Esophagus muscularis mucosa (tissue), 4 donors: ENCODE results near the gene SCGB1C1. TPM values are rescaled to one million over a fixed set of nuclear protein-coding genes. Genes with fewer than 3 reads are reported as not detected.

Experiments used
- DNase-seq: peaks from one replicate; pipeline ENCODE4 v3.0.0-alpha.2; 2017; ENCODE audit errors: extremely low spot score
- H3K27ac ChIP-seq, 4 donors: fragments of 200-600 bp; sonication (generic); replicated peaks in 1 of 4; 1 replicate in 3 of 4; 2 replicates in 1 of 4; pipeline ENCODE4 v1.5.1; 2016 to 2019; ENCODE audit warnings: mild to moderate bottlenecking in 1 of 4
- H3K27me3 ChIP-seq, 4 donors: fragments of 200-600 bp; sonication (generic); one replicate each; pipeline versions ENCODE4 v1.5.1 to v1.6.0; 2016 to 2019
- H3K36me3 ChIP-seq, 4 donors: fragments of 200-600 bp; sonication (generic); one replicate each; pipeline ENCODE4 v1.5.1; 2016 to 2019
- H3K4me1 ChIP-seq, 4 donors: fragments of 200-600 bp; sonication (generic); one replicate each; pipeline ENCODE4 v1.5.1; 2016 to 2019
- H3K4me3 ChIP-seq, 4 donors: fragments of 200-600 bp; sonication (generic); 1 replicate in 2 of 4; 2 replicates in 2 of 4; pipeline ENCODE4 v1.5.1; 2016 to 2019; ENCODE audit warnings: mild to moderate bottlenecking in 4 of 4, moderate library complexity in 1 of 4
- H3K9me3 ChIP-seq, 4 donors: fragments of 200-600 bp; sonication (generic); 1 replicate in 3 of 4; 2 replicates in 1 of 4; pipeline ENCODE4 v1.5.1; 2016 to 2019
- EP300 ChIP-seq: sonication (generic); formaldehyde crosslinking; IDR thresholded peaks from one replicate; pipeline ENCODE4 v1.6.1; 2017; ENCODE audit warnings: antibody characterized with exemption
- POLR2A ChIP-seq: fragments of 450-650 bp; IDR thresholded peaks from one replicate; pipeline ENCODE4 v1.6.1; 2017; ENCODE audit warnings: antibody characterized with exemption, moderate library complexity, mild to moderate bottlenecking, low read depth
- POLR2AphosphoS5 ChIP-seq, 2 donors: sonication (generic); formaldehyde crosslinking; IDR thresholded peaks; one replicate each; pipeline ENCODE4 v1.6.1; 2017; ENCODE audit warnings: antibody characterized with exemption in 2 of 2
- WGBS: methylation state at CpG from one replicate; pipeline ENCODE4 v1.1.5; 2018; 5-methylcytosine and 5-hydroxymethylcytosine counted together
- intact Hi-C: fragments of 100-400 bp; cut with DNase I; formaldehyde crosslinking; loops from one replicate; pipeline ENCODE4 v1.15.1; 2023
- total RNA-seq, 4 donors: library from RNA; depleted of rRNA; stranded (reverse); fragments of >200 nt; gene quantifications; one replicate each; pipeline versions ENCODE4 v1.1.0 to v1.2.1, GENCODE V29; 2016
- TF ChIP-seq, protein P1 (sequence below), 3 experiments: fragments of 200-600 bp in 2 of 3; fragments of 450-650 bp in 1 of 3; sonication (generic) in 2 of 3; IDR thresholded peaks; one replicate each; pipeline ENCODE4 v1.5.1; 2017 to 2019; ENCODE audit warnings: antibody characterized with exemption in 3 of 3, mild to moderate bottlenecking in 2 of 3, moderate library complexity in 1 of 3

The SCGB1C1 gene
- total RNA-seq, 4 donors from 2014 or later = not detected

DNA sequence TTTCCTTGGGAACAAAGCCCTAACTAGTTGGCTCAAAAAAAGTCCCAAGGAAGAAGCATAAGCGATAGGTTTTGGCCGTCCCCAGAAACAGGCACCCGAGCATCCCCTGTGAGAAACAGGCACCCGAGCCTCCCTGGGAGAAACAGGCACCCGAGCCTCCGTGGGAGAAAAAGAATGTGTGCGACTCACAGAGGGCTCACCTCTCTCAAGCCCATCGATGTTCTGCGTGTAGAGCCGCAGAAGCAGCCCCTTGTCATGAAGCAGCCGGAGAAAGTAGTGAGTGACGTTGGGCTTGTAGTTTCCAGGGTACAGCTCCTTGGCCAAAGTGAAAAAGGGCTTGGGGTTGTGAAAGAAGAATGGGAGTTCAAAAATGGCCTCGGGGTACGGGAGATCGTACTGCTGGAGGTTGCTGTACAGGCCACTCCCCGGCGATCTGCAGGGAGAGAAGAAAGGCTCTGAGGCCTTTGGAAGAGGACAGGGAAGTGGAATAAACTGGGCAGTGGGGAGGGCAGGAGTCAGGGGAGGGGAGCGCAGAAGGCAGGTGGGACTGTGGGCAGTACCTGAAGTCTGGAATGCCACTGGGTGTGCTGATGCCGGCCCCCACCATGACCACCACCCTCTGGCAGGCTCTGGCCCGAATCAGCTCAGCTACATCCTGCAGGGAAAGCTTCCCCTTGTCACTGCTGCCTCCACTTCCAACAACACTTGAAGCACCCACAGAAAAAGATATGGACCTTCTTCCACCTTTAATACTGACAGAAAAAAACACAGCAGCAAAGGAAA, 40.1 kb downstream of the SCGB1C1 start:
- 90% methylated on average over 20 of the region's 20 CpGs for WGBS
- Histone ChIP-seq H3K4me3 (no peak overlapping the region), H3K27ac (no peak overlapping the region), H3K4me1 (peaks cover 15 to 24% (median 19%) of the 10 kb centered on the region in 4 donors), H3K9me3 (no peaks in the 10 kb centered on the region), H3K27me3 (no peaks in the 10 kb centered on the region), H3K36me3 (peaks cover 0 to 43% (median 17%) of the 10 kb centered on the region in 4 donors)
- intact Hi-C loops = no loop called here
- TF ChIP-seq EP300 = no peak
- TF ChIP-seq POLR2AphosphoS5 (IDR thresholded peaks at IDR 0.05) = no peak
- no peak for TF ChIP-seq POLR2A
- TF ChIP-seq, protein P1, sequence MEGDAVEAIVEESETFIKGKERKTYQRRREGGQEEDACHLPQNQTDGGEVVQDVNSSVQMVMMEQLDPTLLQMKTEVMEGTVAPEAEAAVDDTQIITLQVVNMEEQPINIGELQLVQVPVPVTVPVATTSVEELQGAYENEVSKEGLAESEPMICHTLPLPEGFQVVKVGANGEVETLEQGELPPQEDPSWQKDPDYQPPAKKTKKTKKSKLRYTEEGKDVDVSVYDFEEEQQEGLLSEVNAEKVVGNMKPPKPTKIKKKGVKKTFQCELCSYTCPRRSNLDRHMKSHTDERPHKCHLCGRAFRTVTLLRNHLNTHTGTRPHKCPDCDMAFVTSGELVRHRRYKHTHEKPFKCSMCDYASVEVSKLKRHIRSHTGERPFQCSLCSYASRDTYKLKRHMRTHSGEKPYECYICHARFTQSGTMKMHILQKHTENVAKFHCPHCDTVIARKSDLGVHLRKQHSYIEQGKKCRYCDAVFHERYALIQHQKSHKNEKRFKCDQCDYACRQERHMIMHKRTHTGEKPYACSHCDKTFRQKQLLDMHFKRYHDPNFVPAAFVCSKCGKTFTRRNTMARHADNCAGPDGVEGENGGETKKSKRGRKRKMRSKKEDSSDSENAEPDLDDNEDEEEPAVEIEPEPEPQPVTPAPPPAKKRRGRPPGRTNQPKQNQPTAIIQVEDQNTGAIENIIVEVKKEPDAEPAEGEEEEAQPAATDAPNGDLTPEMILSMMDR (IDR thresholded peaks at IDR 0.05) = no peak
- DNase-seq = no peak

DNA sequence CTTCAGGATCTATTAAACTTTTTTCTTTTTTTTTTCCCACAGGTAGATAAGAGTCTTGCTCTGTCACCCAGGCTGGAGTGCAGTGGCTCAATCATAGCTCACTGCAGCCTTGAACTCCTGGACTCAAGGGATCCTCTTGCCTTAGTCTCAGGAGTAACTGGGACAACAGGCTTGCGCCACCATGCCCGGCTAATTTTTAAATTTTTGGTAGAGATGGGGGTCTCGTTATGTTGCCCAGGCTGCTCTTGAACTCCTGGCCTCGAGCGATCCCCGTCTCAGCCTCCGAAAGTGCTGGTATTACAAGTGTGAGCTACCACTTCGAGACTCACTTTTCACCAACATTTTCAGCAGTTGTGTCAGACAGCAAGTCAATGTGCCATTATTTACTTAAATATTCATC, 42.3 kb downstream of the SCGB1C1 start:
- Histone ChIP-seq H3K9me3 (no peaks in the 10 kb centered on the region), H3K27me3 (no peaks in the 10 kb centered on the region), H3K4me3 (peak overlapping the region; percentile 72 to 100 (median 96)), H3K4me1 (peaks cover 21 to 34% (median 29%) of the 10 kb centered on the region in 4 donors), H3K36me3 (peaks cover 0 to 38% (median 11%) of the 10 kb centered on the region in 4 donors), H3K27ac (peak overlapping the region; percentile 85 to 98 (median 96))
- TF ChIP-seq, protein P1 (IDR thresholded peaks at IDR 0.05) = no peak
- TF ChIP-seq POLR2AphosphoS5 (IDR thresholded peaks at IDR 0.05) (no peak), EP300 (no peak), POLR2A (no peak)
- WGBS = 72% methylated on average over 8 of the region's 8 CpGs
- intact Hi-C loops = loop anchor here (2.0 kb wide), 1 partner anchor 28 kb away; the partner anchor contains the start of genes BET1L and RIC8A
- no peak for DNase-seq

DNA sequence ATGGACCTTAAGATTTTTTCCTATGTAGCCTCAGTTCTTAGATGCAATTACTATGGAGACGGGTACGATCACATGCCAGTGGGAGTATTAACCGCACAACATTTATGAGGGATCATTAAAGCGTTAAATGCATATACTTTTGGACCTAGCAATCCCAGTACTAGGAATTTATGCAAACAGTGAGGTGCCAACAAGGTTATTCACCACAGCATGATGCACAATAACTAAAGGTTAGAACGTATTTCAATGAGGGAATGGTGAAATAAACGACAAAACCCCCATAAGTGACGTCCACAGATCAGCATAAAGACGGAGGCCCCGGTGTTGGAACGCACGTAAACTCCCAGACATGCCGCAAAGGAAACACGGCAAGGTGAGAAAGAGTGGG, 42.7 kb downstream of the SCGB1C1 start:
- Histone ChIP-seq H3K27ac (peak overlapping the region; percentile 85 to 98 (median 96)), H3K27me3 (no peaks in the 10 kb centered on the region), H3K9me3 (no peaks in the 10 kb centered on the region), H3K4me3 (peak overlapping the region; percentile 72 to 100 (median 96)), H3K36me3 (peaks cover 0 to 38% (median 10%) of the 10 kb centered on the region in 4 donors), H3K4me1 (peaks cover 21 to 34% (median 29%) of the 10 kb centered on the region in 4 donors)
- TF ChIP-seq POLR2A (no peak), EP300 (no peak), POLR2AphosphoS5 (IDR thresholded peaks at IDR 0.05) (no peak)
- TF ChIP-seq, protein P1 (IDR thresholded peaks at IDR 0.05) = no peak
- 2% methylated on average over 13 of the region's 13 CpGs for WGBS
- intact Hi-C loops = loop anchor here (2.0 kb wide), 1 partner anchor 29 kb away; the partner anchor contains the start of genes BET1L and RIC8A
- DNase-seq = no peak

DNA sequence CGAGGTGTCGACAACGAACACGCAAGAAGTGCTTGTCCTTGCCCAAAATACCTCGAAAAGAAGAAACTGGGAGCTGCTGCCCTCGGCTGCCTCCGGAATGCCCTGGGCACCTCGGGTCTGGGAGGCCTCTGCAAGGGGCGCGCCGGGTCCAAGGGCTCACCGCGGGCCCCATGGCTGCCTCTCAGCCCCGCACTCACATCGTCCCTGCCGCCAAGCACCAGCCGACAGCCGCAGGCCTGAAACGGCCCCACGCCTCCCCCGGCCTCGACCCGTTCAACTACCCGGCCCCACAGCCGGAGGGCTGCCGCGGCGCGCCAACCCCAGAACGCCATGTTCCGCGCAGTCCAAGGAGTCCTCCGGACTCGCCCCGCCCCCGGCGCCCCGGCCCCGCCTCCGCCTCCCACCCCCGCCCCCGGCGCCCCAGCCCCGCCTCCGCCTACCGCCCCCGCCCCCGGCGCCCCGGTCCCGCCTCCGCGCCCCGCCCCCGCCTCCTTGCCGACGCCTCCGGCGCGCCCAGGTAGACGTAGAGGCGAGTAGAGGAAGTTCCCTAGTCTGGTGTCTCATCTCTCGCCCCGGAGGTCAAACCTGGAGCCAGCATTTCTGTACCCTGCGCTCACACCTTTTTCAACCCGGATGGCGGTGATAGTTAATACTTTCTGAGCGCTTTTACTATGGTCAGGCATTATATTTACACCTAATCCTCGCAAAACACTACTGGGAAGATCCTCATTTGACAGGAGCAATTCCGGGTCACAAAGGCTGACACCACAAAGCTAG, 43.3 kb downstream of the SCGB1C1 start, which contains the start of gene SIRT3:
TSS of gene SIRT3 (minus strand) at position 346 of the 777 bp plus-strand sequence. CDS start at position 332, 14 bp downstream.
- Histone ChIP-seq H3K27ac (peak within 1 kb of the TSS; percentile 85 to 98 (median 96)), H3K36me3 (peaks cover 0 to 39% (median 15%) of the 10 kb centered on the region in 4 donors), H3K9me3 (no peaks in the 10 kb centered on the region), H3K4me1 (peaks cover 26 to 34% (median 29%) of the 10 kb centered on the region in 4 donors), H3K27me3 (no peaks in the 10 kb centered on the region), H3K4me3 (peak within 1 kb of the TSS; percentile 72 to 100 (median 96))
- TF ChIP-seq EP300 (no peak), POLR2A (peak; percentile 42), POLR2AphosphoS5 (IDR thresholded peaks at IDR 0.05) (peak; percentile 69 to 80)
- TF ChIP-seq, protein P1 (IDR thresholded peaks at IDR 0.05) = peak in 2 of 3 experiments; percentile 14 to 44
- WGBS = 2% methylated on average over 12 of the region's 70 CpGs
- peak; percentile 93 for DNase-seq
- intact Hi-C loops = loop anchor here (2.0 kb wide), 1 partner anchor 29 kb away; the partner anchor contains the start of genes BET1L and RIC8A
